Measurements from ENCODE around the gene MANBA.

MANBA gene

GRCh38 chr4:102584091-102584490 lies 176.7 kb downstream of the MANBA start:
- Histone ChIP-seq H3K27ac (ENCODE audit: low read length) (no peak overlapping the region), H3K4me1 (ENCODE audit: control insufficient read depth, insufficient read depth, low read length) (no peaks in the 10 kb centered on the region), H3K4me3 (ENCODE audit: low read length) (no peak overlapping the region), H3K36me3 (ENCODE audit: control insufficient read depth, insufficient read depth, low read length) (no peaks in the 10 kb centered on the region), H3K9me3 (ENCODE audit: control insufficient read depth, insufficient read depth, low read length) (no peaks in the 10 kb centered on the region), H3K27me3 (ENCODE audit: control insufficient read depth, insufficient read depth, low read length) (no peaks in the 10 kb centered on the region)
- no CpG with 5 or more reads among the region's 1 CpG for whole genome bisulfite sequencing (ENCODE audit: insufficient coverage, insufficient read length)
- DNase-seq (ENCODE audit: low read depth, low spot score), result no peak
